OCI-LY1 (cell line): ENCODE results near the gene MAP3K4.

Source experiments
- H2AFZ ChIP-seq: fragments of 200-600 bp; sonication (generic), shearing (Covaris generic); 2 replicates; pipeline ENCODE4 v1.6.0; 2014; ENCODE audit warnings: antibody characterized with exemption, mild to moderate bottlenecking, low read length
- H3F3A ChIP-seq: fragments of 200-600 bp; sonication (generic), shearing (Covaris generic); 2 replicates; pipeline ENCODE4 v1.6.0; 2014; ENCODE audit warnings: mild to moderate bottlenecking, antibody characterized with exemption, low read length, moderate library complexity; ENCODE audit not compliant: insufficient read depth
- H3K27ac ChIP-seq: fragments of 200-600 bp; sonication (generic); 2 replicates; pipeline ENCODE4 v1.5.1; 2014; ENCODE audit warnings: low read length, mixed run types, mild to moderate bottlenecking, low read depth; ENCODE audit not compliant: poor library complexity, severe bottlenecking
- H3K27me3 ChIP-seq: fragments of 200-600 bp; sonication (generic); 2 replicates; pipeline ENCODE4 v1.6.0; 2014; ENCODE audit warnings: antibody characterized with exemption, mild to moderate bottlenecking, low read length, moderate library complexity; ENCODE audit not compliant: insufficient read depth
- H3K36me3 ChIP-seq: fragments of 200-600 bp; sonication (generic); 2 replicates; pipeline ENCODE4 v1.6.1; 2014; ENCODE audit warnings: mild to moderate bottlenecking, antibody characterized with exemption, low read length, moderate library complexity, mixed read lengths; ENCODE audit not compliant: insufficient read depth
- H3K4me1 ChIP-seq: fragments of 200-600 bp; sonication (generic); 2 replicates; pipeline ENCODE4 v1.5.1; 2014; ENCODE audit warnings: mild to moderate bottlenecking, low read length, moderate library complexity; ENCODE audit not compliant: insufficient read depth, severe bottlenecking
- H3K4me2 ChIP-seq: fragments of 200-600 bp; sonication (generic), shearing (Covaris generic); 2 replicates; pipeline ENCODE4 v1.6.1; 2014; ENCODE audit warnings: low read length
- H3K4me3 ChIP-seq: fragments of 200-600 bp; sonication (generic); 2 replicates; pipeline ENCODE4 v1.5.1; 2014; ENCODE audit warnings: low read length, low read depth, mild to moderate bottlenecking, mixed read lengths; ENCODE audit not compliant: poor library complexity, severe bottlenecking
- H3K79me2 ChIP-seq: fragments of 200-600 bp; shearing (Covaris generic); 2 replicates; pipeline ENCODE4 v1.6.1; 2016; ENCODE audit warnings: mixed run types, low read length, mixed read lengths; ENCODE audit not compliant: insufficient read depth
- H3K9ac ChIP-seq: fragments of 200-600 bp; sonication (generic), shearing (Covaris generic); 2 replicates; pipeline ENCODE4 v1.6.1; 2014; ENCODE audit warnings: mild to moderate bottlenecking, low read length, mixed read lengths
- H3K9me2 ChIP-seq: fragments of 200-600 bp; sonication (generic), shearing (Covaris generic); 2 replicates; pipeline ENCODE4 v1.6.1; 2014; ENCODE audit warnings: low read depth, mild to moderate bottlenecking, low read length, mixed read lengths
- H3K9me3 ChIP-seq: fragments of 200-600 bp; shearing (Covaris generic); 2 replicates; pipeline ENCODE4 v1.6.1; 2014; ENCODE audit warnings: low read length, mixed read lengths
- H4K20me1 ChIP-seq: fragments of 200-600 bp; sonication (generic), shearing (Covaris generic); 2 replicates; pipeline ENCODE4 v1.6.0; 2016; ENCODE audit warnings: mild to moderate bottlenecking, low read length; ENCODE audit not compliant: insufficient read depth
- CTCF ChIP-seq: fragments of 200-600 bp; sonication (generic), shearing (Covaris generic); IDR thresholded peaks from 2 replicates; pipeline ENCODE4 v1.5.1; 2017; ENCODE audit warnings: mild to moderate bottlenecking, antibody characterized with exemption, low read length, moderate library complexity, mixed read lengths
- EZH2 ChIP-seq: fragments of 200-600 bp; sonication (generic), shearing (Covaris generic); IDR thresholded peaks from 2 replicates; pipeline ENCODE4 v1.8.0; 2017; ENCODE audit warnings: borderline replicate concordance, mixed run types, mild to moderate bottlenecking, antibody characterized with exemption, low read length, moderate library complexity, mixed read lengths

The MAP3K4 gene

GRCh38 chr6:161056451-161056850 is 64.9 kb downstream of the MAP3K4 start:
- H3K4me2 ChIP-seq: no peak overlapping the region
- no peaks in the 10 kb centered on the region for H3F3A ChIP-seq
- H3K9ac ChIP-seq: no peak overlapping the region
- H3K27me3 ChIP-seq: no peaks in the 10 kb centered on the region
- TF ChIP-seq EZH2: no peak
- no peak for TF ChIP-seq CTCF
- H3K27ac ChIP-seq: no peak overlapping the region
- H3K4me1 ChIP-seq: peaks cover 9% of the 10 kb centered on the region
- H3K79me2 ChIP-seq: no peaks in the 10 kb centered on the region
- peaks cover 2% of the 10 kb centered on the region for H3K9me3 ChIP-seq
- H3K36me3 ChIP-seq: no peaks in the 10 kb centered on the region; the same call in 1 of the 2 replicates
- no peak overlapping the region for H2AFZ ChIP-seq
- H4K20me1 ChIP-seq: no peaks in the 10 kb centered on the region
- H3K9me2 ChIP-seq: no peaks in the 10 kb centered on the region
- no peak overlapping the region for H3K4me3 ChIP-seq

GRCh38 chr6:161057103-161058091 is 65.8 kb downstream of the MAP3K4 start:
- Histone ChIP-seq H3K9me3 (peaks cover 3% of the 10 kb centered on the region), H3K4me1 (peaks cover 9% of the 10 kb centered on the region), H2AFZ (no peak overlapping the region), H3F3A (no peaks in the 10 kb centered on the region), H3K4me2 (no peak overlapping the region), H3K9me2 (no peaks in the 10 kb centered on the region), H3K79me2 (no peaks in the 10 kb centered on the region), H3K36me3 (no peaks in the 10 kb centered on the region; the same call in 1 of the 2 replicates), H3K4me3 (no peak overlapping the region), H3K9ac (no peak overlapping the region), H4K20me1 (no peaks in the 10 kb centered on the region), H3K27me3 (no peaks in the 10 kb centered on the region), H3K27ac (no peak overlapping the region)
- TF ChIP-seq CTCF (no peak), EZH2 (no peak)

- Histone ChIP-seq H3K36me3 (no peaks in the 10 kb centered on the region; the same call in 1 of the 2 replicates), H3F3A (no peaks in the 10 kb centered on the region), H3K27ac (no peak overlapping the region), H2AFZ (no peak overlapping the region), H3K9me2 (no peaks in the 10 kb centered on the region), H3K27me3 (no peaks in the 10 kb centered on the region), H3K9me3 (peaks cover 3% of the 10 kb centered on the region), H3K4me3 (no peak overlapping the region), H3K4me2 (no peak overlapping the region), H3K9ac (no peak overlapping the region), H3K79me2 (no peaks in the 10 kb centered on the region), H3K4me1 (peaks cover 9% of the 10 kb centered on the region), H4K20me1 (no peaks in the 10 kb centered on the region)
- TF ChIP-seq EZH2 (no peak), CTCF (no peak)
Observed at GRCh38 chr6:161058741-161059140, 67.2 kb downstream of the MAP3K4 start.
